Upper lobe of left lung (tissue), 6 donors: ENCODE results near the gene GIMAP8. TPM values are rescaled to one million over a fixed set of nuclear protein-coding genes. Genes with fewer than 3 reads are reported as not detected.
A peak's percentile ranks its signal among the peaks of the same experiment; 100 is the strongest.

Source experiments
- ATAC-seq, 2 donors: fragments of 200-7000 bp; cut with Tn5 transposase; one replicate each; pipeline ENCODE4 v1.9.1; 2022; ENCODE audit warnings: mild to moderate bottlenecking in 2 of 2, moderate library complexity in 2 of 2; ENCODE audit not compliant: low FRiP score in 2 of 2
- DNase-seq, 2 donors: peaks; one replicate each; pipeline ENCODE4 v3.0.0-alpha.2; 2019 to 2020
- H3K27ac ChIP-seq, 4 donors: fragments of 200-600 bp; sonication (generic); one replicate each; pipeline ENCODE4 v1.5.1; 2016 to 2019
- H3K27me3 ChIP-seq, 4 donors: fragments of 200-600 bp; sonication (generic); one replicate each; pipeline ENCODE4 v1.5.1; 2017 to 2019
- H3K36me3 ChIP-seq, 4 donors: fragments of 200-600 bp; sonication (generic); one replicate each; pipeline ENCODE4 v1.5.1; 2016 to 2019
- H3K4me1 ChIP-seq, 4 donors: fragments of 200-600 bp; sonication (generic); one replicate each; pipeline ENCODE4 v1.5.1; 2018 to 2019
- H3K4me3 ChIP-seq, 4 donors: fragments of 200-600 bp; sonication (generic); one replicate each; pipeline ENCODE4 v1.5.1; 2017 to 2019; ENCODE audit warnings: mild to moderate bottlenecking in 2 of 4, moderate library complexity in 1 of 4
- H3K9me3 ChIP-seq, 4 donors: fragments of 200-600 bp; sonication (generic); one replicate each; pipeline ENCODE4 v1.5.1; 2018 to 2019
- CTCF ChIP-seq, 6 experiments: fragments of 450-650 bp in 4 of 6; fragments of 200-600 bp in 2 of 6; sonication (generic) in 2 of 6; IDR thresholded peaks; one replicate each; pipeline ENCODE4 v1.5.1; 2016 to 2019; ENCODE audit warnings: antibody characterized with exemption in 6 of 6
- EP300 ChIP-seq, 4 donors: sonication (generic); formaldehyde crosslinking; IDR thresholded peaks; one replicate each; pipeline ENCODE4 v1.5.1; 2017; ENCODE audit warnings: antibody characterized with exemption in 4 of 4, control low read depth in 2 of 4
- POLR2A ChIP-seq, 4 donors: fragments of 450-650 bp; IDR thresholded peaks; one replicate each; pipeline ENCODE4 v1.5.1; 2016 to 2017; ENCODE audit warnings: antibody characterized with exemption in 4 of 4, mild to moderate bottlenecking in 2 of 4
- POLR2AphosphoS5 ChIP-seq, 2 donors: sonication (generic); formaldehyde crosslinking; IDR thresholded peaks; one replicate each; pipeline ENCODE4 v1.5.1; 2017; ENCODE audit warnings: antibody characterized with exemption in 2 of 2
- WGBS, 2 donors: methylation state at CpG; one replicate each; pipeline ENCODE4 v1.1.5; 2017 to 2018; 5-methylcytosine and 5-hydroxymethylcytosine counted together
- total RNA-seq, 6 donors: library from RNA; depleted of rRNA in 4 of 6; stranded (reverse); fragments of >200 nt in 4 of 6; gene quantifications; one replicate each; pipeline versions ENCODE4 v1.1.0 to v1.2.1, GENCODE V29; 2016 to 2021
- donor health status: DM: no; HTN: no; CAD: no; lungs with moderate emphysema.
- donor health status: DM: no; HTN: yes; CAD: no; lungs with severe emphysema.

The GIMAP8 gene
- total RNA-seq, 6 donors from 2014 or later = 15.6 to 39.6 (median 31.7) TPM

DNA sequence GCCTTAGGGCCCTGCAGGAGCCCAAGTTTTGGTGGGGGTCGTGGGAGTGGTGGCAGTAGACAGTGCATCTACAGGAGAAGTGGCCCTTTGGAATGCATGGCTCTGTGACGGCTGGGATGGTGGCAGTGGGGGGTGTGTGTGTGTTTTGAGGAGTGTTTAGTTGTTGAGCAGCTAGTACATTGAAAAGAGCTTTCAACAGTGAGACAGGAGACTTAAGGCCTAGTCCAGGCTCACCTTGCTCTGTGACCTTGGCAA, 44.2 kb upstream of the GIMAP8 start:
- Histone ChIP-seq H3K27ac (peak overlapping the region; percentile 88 to 98 (median 96)), H3K27me3 (no peaks in the 10 kb centered on the region), H3K36me3 (peaks cover 0 to 14% (median 6%) of the 10 kb centered on the region in 4 donors), H3K4me1 (peaks cover 23 to 27% (median 26%) of the 10 kb centered on the region in 4 donors), H3K9me3 (no peaks in the 10 kb centered on the region), H3K4me3 (peak overlapping the region in 3 of 4 donors; percentile 66 to 76 (median 74))
- no peak for ATAC-seq
- no peak for DNase-seq
- TF ChIP-seq CTCF (IDR thresholded peaks at IDR 0.05) (no peak), EP300 (IDR thresholded peaks at IDR 0.05) (no peak), POLR2A (IDR thresholded peaks at IDR 0.05) (no peak), POLR2AphosphoS5 (IDR thresholded peaks at IDR 0.05) (no peak)
- 15 to 22% methylated on average over 2 of the region's 2 CpGs for WGBS, 2 donors

DNA sequence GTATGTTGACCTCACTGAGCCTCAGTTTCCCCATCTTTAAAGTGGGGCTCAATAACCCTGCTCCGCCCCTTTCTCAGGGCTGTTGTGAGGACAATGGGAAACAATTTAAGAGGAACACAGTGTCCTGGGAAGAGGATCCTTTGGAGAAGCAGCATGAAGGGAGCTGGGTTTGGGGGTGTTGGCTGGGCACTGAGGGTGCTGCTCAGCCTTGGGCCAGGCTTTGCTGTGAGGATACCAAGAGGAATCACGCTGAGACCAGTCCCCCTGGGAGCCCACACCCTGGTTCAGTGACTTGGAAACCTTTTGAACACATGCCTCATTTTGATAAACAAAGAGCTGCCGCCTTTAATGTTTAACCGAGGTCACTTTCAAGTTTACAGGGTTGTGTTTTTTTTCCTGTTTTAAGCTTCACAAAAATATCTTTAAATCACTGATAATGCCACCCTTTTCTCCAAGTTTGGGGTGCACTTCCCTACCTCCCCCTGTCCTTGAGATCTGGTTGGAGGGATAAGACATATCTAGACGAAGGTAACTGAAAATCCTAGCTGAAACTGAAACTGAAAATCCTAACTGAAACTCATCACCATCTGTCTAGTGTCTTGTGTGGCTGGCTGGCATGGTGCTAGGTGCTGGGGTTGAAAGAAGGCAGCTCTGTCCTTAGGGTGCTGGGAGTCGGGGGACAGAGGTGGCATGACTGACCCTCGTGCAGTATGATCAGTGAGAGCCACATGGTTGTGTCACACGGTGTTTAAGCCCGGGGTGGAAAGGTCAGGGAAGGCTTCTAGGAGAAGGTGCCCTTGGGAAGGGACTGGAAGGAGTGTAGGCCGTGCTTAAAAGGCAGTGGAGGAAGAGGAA, 43.6 kb upstream of the GIMAP8 start:
- Histone ChIP-seq H3K4me1 (peaks cover 23 to 27% (median 26%) of the 10 kb centered on the region in 4 donors), H3K27me3 (no peaks in the 10 kb centered on the region), H3K36me3 (peaks cover 0 to 17% (median 6%) of the 10 kb centered on the region in 4 donors), H3K4me3 (peak overlapping the region in 2 of 4 donors; percentile 74 to 76), H3K27ac (peak overlapping the region; percentile 88 to 98 (median 96)), H3K9me3 (no peaks in the 10 kb centered on the region)
- DNase-seq = peak in 1 of 2 donors; percentile 20
- WGBS, 2 donors = 38 to 52% methylated on average over 10 of the region's 10 CpGs
- TF ChIP-seq EP300 (IDR thresholded peaks at IDR 0.05) = no peak
- TF ChIP-seq POLR2AphosphoS5 (IDR thresholded peaks at IDR 0.05) = no peak
- no peak for TF ChIP-seq POLR2A (IDR thresholded peaks at IDR 0.05)
- no peak for TF ChIP-seq CTCF (IDR thresholded peaks at IDR 0.05)
- no peak for ATAC-seq

GRCh38 chr7:150407588-150408392, 42.6 kb upstream of the GIMAP8 start:
- no peaks in the 10 kb centered on the region for H3K27me3 ChIP-seq
- H3K27ac ChIP-seq = peak overlapping the region; percentile 88 to 98 (median 96)
- H3K4me3 ChIP-seq = no peak overlapping the region
- no peak for ATAC-seq
- WGBS, 2 donors = 95 to 96% methylated on average over 39 to 85 of the region's 91 CpGs
- DNase-seq = peak in 1 of 2 donors; percentile 84
- no peak for TF ChIP-seq CTCF (IDR thresholded peaks at IDR 0.05)
- no peak for TF ChIP-seq POLR2A (IDR thresholded peaks at IDR 0.05)
- no peak for TF ChIP-seq POLR2AphosphoS5 (IDR thresholded peaks at IDR 0.05)
- TF ChIP-seq EP300 (IDR thresholded peaks at IDR 0.05) = no peak
- H3K36me3 ChIP-seq = peaks cover 0 to 17% (median 6%) of the 10 kb centered on the region in 4 donors
- peaks cover 23 to 27% (median 26%) of the 10 kb centered on the region in 4 donors for H3K4me1 ChIP-seq
- no peaks in the 10 kb centered on the region for H3K9me3 ChIP-seq

- H3K27ac ChIP-seq = no peak overlapping the region
- peaks cover 0 to 17% (median 6%) of the 10 kb centered on the region in 4 donors for H3K36me3 ChIP-seq
- TF ChIP-seq POLR2AphosphoS5 (IDR thresholded peaks at IDR 0.05) (no peak), EP300 (IDR thresholded peaks at IDR 0.05) (no peak), POLR2A (IDR thresholded peaks at IDR 0.05) (no peak), CTCF (IDR thresholded peaks at IDR 0.05) (no peak)
- 88 to 97% methylated on average over 9 to 22 of the region's 22 CpGs for WGBS, 2 donors
- DNase-seq (peak; percentile 17 to 50), ATAC-seq (no peak)
- no peak overlapping the region for H3K4me3 ChIP-seq
- H3K9me3 ChIP-seq = no peaks in the 10 kb centered on the region
- H3K27me3 ChIP-seq = no peaks in the 10 kb centered on the region
- H3K4me1 ChIP-seq = peaks cover 20 to 26% (median 25%) of the 10 kb centered on the region in 4 donors
Observed at GRCh38 chr7:150408393-150409299, 41.8 kb upstream of the GIMAP8 start.
